Adrenal gland (tissue), 5 donors: ENCODE measurements around the gene ZNF439.
"Not testable (repeated sequence)": the region's sequence is repeated elsewhere in the genome, so short reads cannot be mapped to it uniquely, and the experiment has no call there.

Source experiments
- POLR2A ChIP-seq, 2 donors: fragments of 450-650 bp; IDR thresholded peaks; one replicate each; pipeline ENCODE4 v1.6.1; 2017; ENCODE audit warnings: antibody characterized with exemption in 2 of 2, mild to moderate bottlenecking in 2 of 2, moderate library complexity in 1 of 2
- TF ChIP-seq, protein P1 (sequence below), 6 experiments: fragments of 450-650 bp in 4 of 6; fragments of 200-600 bp in 2 of 6; sonication (generic) in 1 of 6; IDR thresholded peaks; 1 replicate in 5 of 6; 2 replicates in 1 of 6; pipeline versions ENCODE4 v1.5.1 to v1.8.0; 2016 to 2021; ENCODE audit warnings: antibody characterized with exemption in 6 of 6, mild to moderate bottlenecking in 2 of 6, moderate library complexity in 1 of 6
- donor health status: DM: no; HTN: no; CAD: no.

DNA sequence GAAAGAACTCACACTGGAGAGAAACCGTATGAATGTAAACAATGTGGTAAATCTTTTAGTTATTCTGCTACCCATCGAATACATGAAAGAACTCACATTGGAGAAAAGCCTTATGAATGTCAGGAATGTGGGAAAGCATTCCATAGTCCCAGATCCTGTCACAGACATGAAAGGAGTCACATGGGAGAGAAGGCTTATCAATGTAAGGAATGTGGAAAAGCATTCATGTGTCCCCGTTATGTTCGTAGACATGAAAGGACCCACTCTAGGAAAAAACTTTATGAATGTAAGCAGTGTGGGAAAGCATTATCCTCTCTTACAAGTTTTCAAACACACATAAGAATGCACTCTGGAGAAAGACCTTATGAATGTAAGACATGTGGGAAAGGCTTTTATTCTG is 19.2 kb downstream of the ZNF439 start:
- TF ChIP-seq, protein P1, sequence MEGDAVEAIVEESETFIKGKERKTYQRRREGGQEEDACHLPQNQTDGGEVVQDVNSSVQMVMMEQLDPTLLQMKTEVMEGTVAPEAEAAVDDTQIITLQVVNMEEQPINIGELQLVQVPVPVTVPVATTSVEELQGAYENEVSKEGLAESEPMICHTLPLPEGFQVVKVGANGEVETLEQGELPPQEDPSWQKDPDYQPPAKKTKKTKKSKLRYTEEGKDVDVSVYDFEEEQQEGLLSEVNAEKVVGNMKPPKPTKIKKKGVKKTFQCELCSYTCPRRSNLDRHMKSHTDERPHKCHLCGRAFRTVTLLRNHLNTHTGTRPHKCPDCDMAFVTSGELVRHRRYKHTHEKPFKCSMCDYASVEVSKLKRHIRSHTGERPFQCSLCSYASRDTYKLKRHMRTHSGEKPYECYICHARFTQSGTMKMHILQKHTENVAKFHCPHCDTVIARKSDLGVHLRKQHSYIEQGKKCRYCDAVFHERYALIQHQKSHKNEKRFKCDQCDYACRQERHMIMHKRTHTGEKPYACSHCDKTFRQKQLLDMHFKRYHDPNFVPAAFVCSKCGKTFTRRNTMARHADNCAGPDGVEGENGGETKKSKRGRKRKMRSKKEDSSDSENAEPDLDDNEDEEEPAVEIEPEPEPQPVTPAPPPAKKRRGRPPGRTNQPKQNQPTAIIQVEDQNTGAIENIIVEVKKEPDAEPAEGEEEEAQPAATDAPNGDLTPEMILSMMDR (IDR thresholded peaks at IDR 0.05), result not testable (repeated sequence)
- TF ChIP-seq POLR2A (IDR thresholded peaks at IDR 0.05), result not testable (repeated sequence)
